Testis (tissue), 3 donors: ENCODE measurements around the gene RFC5. TPM values are rescaled to one million over a fixed set of nuclear protein-coding genes. Genes with fewer than 3 reads are reported as not detected.
"Not testable (repeated sequence)": the region's sequence is repeated elsewhere in the genome, so short reads cannot be mapped to it uniquely, and the experiment has no call there.

ENCODE experiments used
- DNase-seq: peaks from one replicate; pipeline ENCODE4 v3.0.0-alpha.2; 2019
- H3K27ac ChIP-seq, 2 donors: fragments of 200-600 bp; sonication (generic); one replicate each; pipeline ENCODE4 v1.5.1; 2019
- H3K27me3 ChIP-seq: fragments of 200-600 bp; sonication (generic); one replicate; pipeline ENCODE4 v1.5.1; 2019
- H3K36me3 ChIP-seq: fragments of 200-600 bp; sonication (generic); one replicate; pipeline ENCODE4 v1.5.1; 2017; ENCODE audit warnings: low read depth; ENCODE audit errors: missing control alignments
- H3K4me1 ChIP-seq: fragments of 200-600 bp; sonication (generic); one replicate; pipeline ENCODE4 v1.5.1; 2019
- H3K4me3 ChIP-seq, 2 donors: fragments of 200-600 bp; sonication (generic); one replicate each; pipeline ENCODE4 v1.5.1; 2017 to 2019
- H3K9me3 ChIP-seq: fragments of 200-600 bp; sonication (generic); one replicate; pipeline ENCODE4 v1.5.1; 2017
- CTCF ChIP-seq, 3 experiments: fragments of 450-650 bp in 2 of 3; fragments of 200-600 bp in 1 of 3; sonication (generic) in 1 of 3; IDR thresholded peaks; one replicate each; pipeline ENCODE4 v1.5.1; 2016 to 2019; ENCODE audit warnings: antibody characterized with exemption in 3 of 3, mild to moderate bottlenecking in 2 of 3, moderate library complexity in 1 of 3
- POLR2A ChIP-seq: fragments of 450-650 bp; IDR thresholded peaks from one replicate; pipeline ENCODE4 v1.6.1; 2017; ENCODE audit warnings: antibody characterized with exemption, mild to moderate bottlenecking, moderate library complexity
- WGBS, 2 donors: methylation state at CpG; one replicate each; pipeline ENCODE4 v1.1.5; 2018; 5-methylcytosine and 5-hydroxymethylcytosine counted together
- intact Hi-C: fragments of 100-400 bp; cut with DNase I; formaldehyde crosslinking; loops from one replicate; pipeline ENCODE4 v1.15.1; 2023; ENCODE audit warnings: low total_unique reads
- polyA plus RNA-seq: library from polyadenylated mRNA; stranded (reverse); fragments of 350-450 nt; fragmentation: Illumina TruSeq; extraction: RNeasy Lipid Tissue Mini Kit (QIAGEN cat#74804); gene quantifications from one replicate; pipeline ENCODE4 v1.2.3, GENCODE V29; 2014; ENCODE audit warnings: low read depth, low replicate concordance; ENCODE audit not compliant: insufficient read depth
- total RNA-seq, 2 donors: library from RNA; depleted of rRNA; stranded (reverse); fragments of >200 nt; gene quantifications; one replicate each; pipeline ENCODE4 v1.2.3, GENCODE V29; 2016

The RFC5 gene
- total and polyA plus RNA-seq, 3 donors from 2014 or later, result 20.0 to 23.0 (median 20.9) TPM

GRCh38 chr12:118020036-118020435 lies 3.5 kb downstream of the RFC5 start:
- Histone ChIP-seq H3K36me3 (no peaks in the 10 kb centered on the region), H3K27me3 (no peaks in the 10 kb centered on the region), H3K4me3 (no peak overlapping the region), H3K4me1 (peaks cover 4% of the 10 kb centered on the region), H3K27ac (no peak overlapping the region), H3K9me3 (no peaks in the 10 kb centered on the region)
- 73 to 92% methylated on average over 1 of the region's 1 CpG for WGBS, 2 donors
- no peak for DNase-seq
- intact Hi-C loops, result no loop called here
- TF ChIP-seq POLR2A (no peak), CTCF (IDR thresholded peaks at IDR 0.05) (no peak)

GRCh38 chr12:118022097-118022727 lies 5.7 kb downstream of the RFC5 start:
- H3K27ac ChIP-seq, DNase-seq, H3K9me3 ChIP-seq, H3K4me3 ChIP-seq, H3K27me3 ChIP-seq, H3K4me1 ChIP-seq, intact Hi-C loops, H3K36me3 ChIP-seq: not testable (repeated sequence)
- 94% methylated on average over 13 of the region's 13 CpGs for WGBS, 2 donors

GRCh38 chr12:118022728-118023109 lies 6.2 kb downstream of the RFC5 start:
- WGBS, 2 donors, result 80 to 86% methylated on average over 3 of the region's 3 CpGs
- no peak overlapping the region for H3K27ac ChIP-seq
- H3K4me3 ChIP-seq, result no peak overlapping the region
- TF ChIP-seq CTCF (IDR thresholded peaks at IDR 0.05) (no peak), POLR2A (no peak)
- H3K9me3 ChIP-seq, result no peaks in the 10 kb centered on the region
- no peak for DNase-seq
- H3K27me3 ChIP-seq, result no peaks in the 10 kb centered on the region
- H3K4me1 ChIP-seq, result peaks cover 4% of the 10 kb centered on the region
- intact Hi-C loops, result no loop called here
- no peaks in the 10 kb centered on the region for H3K36me3 ChIP-seq

GRCh38 chr12:118023301-118023860 lies 6.9 kb downstream of the RFC5 start:
- intact Hi-C loops, result no loop called here
- no peak overlapping the region for H3K4me3 ChIP-seq
- H3K36me3 ChIP-seq, result no peaks in the 10 kb centered on the region
- no peaks in the 10 kb centered on the region for H3K27me3 ChIP-seq
- peak; percentile 72 for DNase-seq
- no peaks in the 10 kb centered on the region for H3K9me3 ChIP-seq
- 57 to 69% methylated on average over 9 of the region's 9 CpGs for WGBS, 2 donors
- H3K4me1 ChIP-seq, result peaks cover 4% of the 10 kb centered on the region
- TF ChIP-seq POLR2A (no peak), CTCF (IDR thresholded peaks at IDR 0.05) (no peak)
- H3K27ac ChIP-seq, result no peak overlapping the region

GRCh38 chr12:118025168-118025567 lies 8.7 kb downstream of the RFC5 start:
- intact Hi-C loops, result no loop called here
- no peak for TF ChIP-seq CTCF (IDR thresholded peaks at IDR 0.05)
- 32 to 46% methylated on average over 4 of the region's 4 CpGs for WGBS, 2 donors
- no peaks in the 10 kb centered on the region for H3K36me3 ChIP-seq
- no peak overlapping the region for H3K27ac ChIP-seq
- H3K4me3 ChIP-seq, result no peak overlapping the region
- H3K9me3 ChIP-seq, result no peaks in the 10 kb centered on the region
- H3K27me3 ChIP-seq, result no peaks in the 10 kb centered on the region
- peaks cover 4% of the 10 kb centered on the region for H3K4me1 ChIP-seq
- peak; percentile 73 for DNase-seq
